ENCODE data around the gene TAS2R41.

The TAS2R41 gene

GRCh38 chr7:143443153-143443552, 34.5 kb upstream of the TAS2R41 start, which contains the start of gene TAS2R60:
TSS of gene TAS2R60 (plus strand) at chr7:143443453. CDS start at chr7:143443453, 0 bp downstream.
- no peaks in the 10 kb centered on the region for H3K9me2 ChIP-seq (replicated peaks; ENCODE audit: control insufficient read depth, low read length)
- no peaks in the 10 kb centered on the region for H3K36me3 ChIP-seq (ENCODE audit: control insufficient read depth, low read length)
- no peak within 1 kb of the TSS for H3K4me3 ChIP-seq (ENCODE audit: low read length)
- H4K20me1 ChIP-seq (ENCODE audit: control insufficient read depth, insufficient read depth, low read depth, low read length), result no peaks in the 10 kb centered on the region
- H3K4me2 ChIP-seq (ENCODE audit: low read length), result no peak within 1 kb of the TSS
- no peaks in the 10 kb centered on the region for H3K9me3 ChIP-seq (ENCODE audit: control insufficient read depth, insufficient read depth, low read length)
- TF ChIP-seq CTCF (IDR thresholded peaks at IDR 0.05; ENCODE audit: low read depth, low read length, poor library complexity, severe bottlenecking), result no peak
- TF ChIP-seq EZH2phosphoT487 (IDR thresholded peaks at IDR 0.05; ENCODE audit: borderline replicate concordance, low read length), result no peak
- no peak within 1 kb of the TSS for H3K27ac ChIP-seq (ENCODE audit: low read depth, low read length)
- H3K4me1 ChIP-seq (ENCODE audit: control insufficient read depth, low read length), result no peaks in the 10 kb centered on the region
- H3K27me3 ChIP-seq (ENCODE audit: control insufficient read depth, low read length), result peaks cover 29% of the 10 kb centered on the region
- H3F3A ChIP-seq (ENCODE audit: control insufficient read depth, insufficient read depth), result no peaks in the 10 kb centered on the region
- no peaks in the 10 kb centered on the region for H3K79me2 ChIP-seq (ENCODE audit: control insufficient read depth, low read length)

- Histone ChIP-seq H3K4me1 (ENCODE audit: control insufficient read depth, low read length) (no peaks in the 10 kb centered on the region), H4K20me1 (ENCODE audit: control insufficient read depth, insufficient read depth, low read depth, low read length) (no peaks in the 10 kb centered on the region), H3K79me2 (ENCODE audit: control insufficient read depth, low read length) (no peaks in the 10 kb centered on the region), H3K27ac (ENCODE audit: low read depth, low read length) (no peak overlapping the region), H3K27me3 (ENCODE audit: control insufficient read depth, low read length) (peaks cover 29% of the 10 kb centered on the region), H3K9me2 (replicated peaks; ENCODE audit: control insufficient read depth, low read length) (no peaks in the 10 kb centered on the region), H3K9me3 (ENCODE audit: control insufficient read depth, insufficient read depth, low read length) (no peaks in the 10 kb centered on the region), H3F3A (ENCODE audit: control insufficient read depth, insufficient read depth) (no peaks in the 10 kb centered on the region), H3K4me3 (ENCODE audit: low read length) (no peak overlapping the region), H3K4me2 (ENCODE audit: low read length) (no peak overlapping the region), H3K36me3 (ENCODE audit: control insufficient read depth, low read length) (no peaks in the 10 kb centered on the region)
- TF ChIP-seq CTCF (IDR thresholded peaks at IDR 0.05; ENCODE audit: low read depth, low read length, poor library complexity, severe bottlenecking), result no peak
- no peak for TF ChIP-seq EZH2phosphoT487 (IDR thresholded peaks at IDR 0.05; ENCODE audit: borderline replicate concordance, low read length)
Measured at GRCh38 chr7:143444063-143444782, 33.5 kb upstream of the TAS2R41 start.

GRCh38 chr7:143444785-143445184, 32.9 kb upstream of the TAS2R41 start:
- no peaks in the 10 kb centered on the region for H4K20me1 ChIP-seq (ENCODE audit: control insufficient read depth, insufficient read depth, low read depth, low read length)
- no peaks in the 10 kb centered on the region for H3K36me3 ChIP-seq (ENCODE audit: control insufficient read depth, low read length)
- H3F3A ChIP-seq (ENCODE audit: control insufficient read depth, insufficient read depth), result no peaks in the 10 kb centered on the region
- H3K9me3 ChIP-seq (ENCODE audit: control insufficient read depth, insufficient read depth, low read length), result no peaks in the 10 kb centered on the region
- TF ChIP-seq EZH2phosphoT487 (IDR thresholded peaks at IDR 0.05; ENCODE audit: borderline replicate concordance, low read length) (no peak), CTCF (IDR thresholded peaks at IDR 0.05; ENCODE audit: low read depth, low read length, poor library complexity, severe bottlenecking) (no peak)
- H3K4me2 ChIP-seq (ENCODE audit: low read length), result no peak overlapping the region
- H3K79me2 ChIP-seq (ENCODE audit: control insufficient read depth, low read length), result no peaks in the 10 kb centered on the region
- H3K4me1 ChIP-seq (ENCODE audit: control insufficient read depth, low read length), result no peaks in the 10 kb centered on the region
- no peak overlapping the region for H3K4me3 ChIP-seq (ENCODE audit: low read length)
- no peak overlapping the region for H3K27ac ChIP-seq (ENCODE audit: low read depth, low read length)
- H3K9me2 ChIP-seq (replicated peaks; ENCODE audit: control insufficient read depth, low read length), result no peaks in the 10 kb centered on the region
- H3K27me3 ChIP-seq (ENCODE audit: control insufficient read depth, low read length), result peaks cover 29% of the 10 kb centered on the region
